ENCODE results near the gene ELOVL6.
"Not testable (repeated sequence)": the region's sequence is repeated elsewhere in the genome, so short reads cannot be mapped to it uniquely, and the experiment has no call there.

Gene ELOVL6

DNA sequence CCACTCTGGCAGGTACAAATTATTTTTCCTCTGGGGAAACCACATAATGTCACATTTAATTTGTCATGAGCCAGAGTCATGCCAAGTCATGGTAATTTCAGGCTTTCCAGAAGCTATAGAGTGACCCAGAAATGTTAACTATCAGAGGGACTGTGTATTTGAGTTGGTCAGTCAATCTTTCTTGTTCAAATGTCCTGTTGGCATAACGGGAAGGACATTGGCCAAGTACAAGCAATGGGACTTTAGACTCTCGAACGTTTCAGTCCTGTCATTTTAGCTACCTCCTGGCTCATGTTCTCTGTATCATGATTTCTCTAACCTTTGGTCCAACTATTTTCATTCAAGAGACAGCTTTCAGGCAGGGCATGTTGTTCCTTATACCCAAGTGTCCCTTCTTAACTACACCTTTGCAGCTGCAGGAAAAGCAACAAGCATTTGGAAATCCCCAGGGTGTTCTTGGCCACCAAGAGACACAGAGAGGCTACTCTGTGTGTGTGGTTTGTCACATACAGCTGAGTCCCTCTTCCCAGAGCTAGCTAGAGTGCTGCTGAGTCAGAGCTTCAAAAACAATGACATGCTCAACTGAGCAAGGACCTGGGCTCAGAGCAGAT lies 143.2 kb downstream of the ELOVL6 start:
- TF ChIP-seq, protein P1, sequence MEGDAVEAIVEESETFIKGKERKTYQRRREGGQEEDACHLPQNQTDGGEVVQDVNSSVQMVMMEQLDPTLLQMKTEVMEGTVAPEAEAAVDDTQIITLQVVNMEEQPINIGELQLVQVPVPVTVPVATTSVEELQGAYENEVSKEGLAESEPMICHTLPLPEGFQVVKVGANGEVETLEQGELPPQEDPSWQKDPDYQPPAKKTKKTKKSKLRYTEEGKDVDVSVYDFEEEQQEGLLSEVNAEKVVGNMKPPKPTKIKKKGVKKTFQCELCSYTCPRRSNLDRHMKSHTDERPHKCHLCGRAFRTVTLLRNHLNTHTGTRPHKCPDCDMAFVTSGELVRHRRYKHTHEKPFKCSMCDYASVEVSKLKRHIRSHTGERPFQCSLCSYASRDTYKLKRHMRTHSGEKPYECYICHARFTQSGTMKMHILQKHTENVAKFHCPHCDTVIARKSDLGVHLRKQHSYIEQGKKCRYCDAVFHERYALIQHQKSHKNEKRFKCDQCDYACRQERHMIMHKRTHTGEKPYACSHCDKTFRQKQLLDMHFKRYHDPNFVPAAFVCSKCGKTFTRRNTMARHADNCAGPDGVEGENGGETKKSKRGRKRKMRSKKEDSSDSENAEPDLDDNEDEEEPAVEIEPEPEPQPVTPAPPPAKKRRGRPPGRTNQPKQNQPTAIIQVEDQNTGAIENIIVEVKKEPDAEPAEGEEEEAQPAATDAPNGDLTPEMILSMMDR (conservative IDR thresholded peaks at IDR 0.05; ENCODE audit: low read depth, low read length): no peak
- no peak for DNase-seq (ENCODE audit: low read depth)

DNA sequence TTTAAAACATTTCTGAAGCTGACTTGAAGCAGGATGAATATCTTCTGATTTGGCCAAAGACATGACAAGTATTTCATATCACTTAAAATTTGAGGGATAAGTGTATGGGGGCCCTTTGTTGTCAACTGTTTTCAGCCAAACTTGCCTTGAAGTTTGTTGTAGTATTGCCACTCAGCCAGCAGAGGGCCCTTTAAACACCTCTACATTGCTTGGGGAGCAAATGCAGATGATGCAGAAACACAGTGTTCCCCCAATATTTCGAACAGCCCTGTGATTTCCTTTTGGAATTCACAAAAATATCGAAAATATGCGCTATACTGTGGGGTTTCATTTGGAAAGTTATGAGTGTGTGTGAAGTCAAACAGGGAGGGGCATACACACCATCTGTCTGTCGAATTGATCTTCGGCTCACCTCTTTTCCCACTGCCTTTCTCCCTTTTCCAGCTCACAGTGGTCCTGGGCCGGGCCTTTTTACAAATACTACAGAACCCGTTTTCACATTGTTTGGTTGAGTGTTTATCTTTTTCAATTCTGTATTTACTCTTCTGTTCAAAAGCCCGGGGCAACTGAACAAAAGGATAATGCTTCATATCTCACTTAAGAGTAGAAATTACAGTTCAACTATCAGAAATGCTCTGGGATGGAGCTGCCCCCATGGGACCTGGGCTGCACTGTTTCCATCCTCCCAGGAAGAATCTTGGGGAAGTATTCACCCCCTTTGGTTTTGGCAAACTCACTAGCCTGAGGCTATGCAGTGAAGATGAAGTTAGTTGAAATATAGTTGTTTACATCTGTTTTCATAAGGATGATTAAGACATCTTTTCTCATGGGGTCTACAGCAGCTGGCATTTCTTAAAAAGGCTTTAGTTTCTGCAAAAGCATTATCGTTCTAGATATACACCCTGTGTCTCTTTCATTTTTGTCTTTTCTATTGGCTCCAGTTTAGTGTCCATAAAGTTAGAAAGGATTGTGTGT lies 148.2 kb downstream of the ELOVL6 start:
- no peak overlapping the region for H3K4me3 ChIP-seq (ENCODE audit: low read length)
- TF ChIP-seq, protein P1 (conservative IDR thresholded peaks at IDR 0.05; ENCODE audit: low read depth, low read length): peak; percentile 88
- no peak for DNase-seq (ENCODE audit: low read depth)

More for the DNA sequence above, 143.2 kb downstream of the ELOVL6 start:
- H3K4me3 ChIP-seq (ENCODE audit: low read length): no peak overlapping the region

DNA sequence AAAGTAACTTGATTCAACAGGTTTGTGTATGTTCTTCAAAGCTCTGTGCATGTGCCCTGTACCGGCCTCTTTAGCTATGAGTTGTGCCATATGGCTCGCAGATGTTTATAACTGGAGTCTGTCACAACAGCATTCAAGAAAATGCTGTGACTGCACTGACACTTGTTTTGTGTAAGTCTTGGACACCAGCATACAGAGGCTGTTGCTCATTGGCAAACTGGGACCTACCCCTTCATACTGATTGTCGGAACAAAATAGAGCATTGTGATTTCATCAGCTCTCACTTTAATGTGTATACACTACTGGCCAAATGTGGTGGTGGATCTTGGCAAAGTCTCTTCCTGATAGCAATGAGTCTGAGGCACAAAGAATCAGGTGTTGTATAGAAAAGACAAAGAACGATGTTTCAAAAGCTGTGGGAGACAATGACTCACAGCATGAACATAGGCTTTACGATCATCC lies 151.8 kb downstream of the ELOVL6 start:
- TF ChIP-seq, protein P1 (conservative IDR thresholded peaks at IDR 0.05; ENCODE audit: low read depth, low read length): no peak
- DNase-seq (ENCODE audit: low read depth): no peak
- H3K4me3 ChIP-seq (ENCODE audit: low read length): no peak overlapping the region

DNA sequence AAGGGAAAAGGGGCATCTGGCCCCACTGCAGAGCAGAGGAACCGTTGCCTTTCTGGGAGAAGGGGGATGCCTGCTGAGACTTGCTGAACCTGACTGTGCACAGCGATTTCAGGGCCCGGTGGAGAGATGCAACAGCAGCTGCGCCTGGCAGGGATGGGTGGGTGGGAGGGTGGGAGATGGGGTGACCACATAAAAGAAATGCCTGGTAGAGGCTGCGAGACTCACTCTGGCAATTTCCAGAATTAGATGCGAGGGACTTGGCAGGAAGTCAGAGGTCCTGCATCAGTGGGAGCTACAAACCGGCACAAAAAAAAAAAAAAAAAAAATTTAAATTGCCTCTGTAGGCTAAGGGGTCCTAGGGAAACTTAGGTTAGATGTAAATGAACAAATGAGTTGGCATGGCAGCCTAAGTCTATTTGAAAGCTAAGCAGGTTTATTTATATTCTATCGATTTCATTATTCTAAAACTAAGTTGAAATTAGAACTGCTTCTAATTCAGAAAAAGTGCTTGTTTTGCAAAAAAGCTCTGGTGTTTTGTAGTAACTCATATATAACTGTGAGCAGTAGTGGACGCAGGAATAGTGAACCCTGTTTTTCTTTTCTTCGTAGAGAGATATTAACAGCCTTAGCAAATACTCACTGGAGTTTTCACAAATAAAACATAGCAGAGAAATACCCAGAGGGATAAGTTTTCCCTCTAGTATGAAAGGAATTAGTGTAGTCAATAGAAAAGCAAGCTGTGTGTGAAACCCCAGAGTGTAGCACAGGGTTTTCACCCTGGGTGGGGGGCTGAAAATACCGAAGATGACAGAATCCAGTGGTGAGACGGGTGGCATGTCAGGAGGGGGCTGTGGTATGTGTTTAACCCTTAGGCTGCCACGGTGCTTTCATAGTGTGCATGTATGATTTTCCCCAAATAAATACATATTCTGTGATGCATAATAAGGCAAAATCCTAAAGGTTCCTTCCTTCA lies 155.6 kb downstream of the ELOVL6 start:
- no peak overlapping the region for H3K4me3 ChIP-seq (ENCODE audit: low read length)
- DNase-seq (ENCODE audit: low read depth): no peak

DNA sequence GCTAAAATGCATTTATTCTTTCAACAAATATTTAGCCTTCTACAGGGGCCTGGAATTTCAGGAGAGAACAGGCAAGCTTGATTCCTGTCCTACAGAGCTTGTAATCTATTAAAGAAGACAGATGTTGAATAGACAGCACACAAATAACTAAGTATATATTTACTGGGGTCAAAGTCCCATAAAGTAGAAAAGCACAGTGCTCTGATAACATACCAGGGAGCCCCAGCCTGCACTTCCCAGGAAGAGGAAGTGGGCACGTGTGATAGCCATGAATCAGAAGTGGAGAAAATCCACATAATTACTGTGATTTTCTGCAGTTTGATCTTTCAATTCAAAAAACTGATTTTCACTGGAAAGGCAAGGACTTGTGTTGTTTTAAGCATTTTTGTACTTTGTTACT lies 156.7 kb downstream of the ELOVL6 start:
- TF ChIP-seq, protein P1 (conservative IDR thresholded peaks at IDR 0.05; ENCODE audit: low read depth, low read length): no peak
- no peak overlapping the region for H3K4me3 ChIP-seq (ENCODE audit: low read length)
- no peak for DNase-seq (ENCODE audit: low read depth)

More for the DNA sequence above, 155.6 kb downstream of the ELOVL6 start:
- TF ChIP-seq, protein P1 (conservative IDR thresholded peaks at IDR 0.05; ENCODE audit: low read depth, low read length): no peak

DNA sequence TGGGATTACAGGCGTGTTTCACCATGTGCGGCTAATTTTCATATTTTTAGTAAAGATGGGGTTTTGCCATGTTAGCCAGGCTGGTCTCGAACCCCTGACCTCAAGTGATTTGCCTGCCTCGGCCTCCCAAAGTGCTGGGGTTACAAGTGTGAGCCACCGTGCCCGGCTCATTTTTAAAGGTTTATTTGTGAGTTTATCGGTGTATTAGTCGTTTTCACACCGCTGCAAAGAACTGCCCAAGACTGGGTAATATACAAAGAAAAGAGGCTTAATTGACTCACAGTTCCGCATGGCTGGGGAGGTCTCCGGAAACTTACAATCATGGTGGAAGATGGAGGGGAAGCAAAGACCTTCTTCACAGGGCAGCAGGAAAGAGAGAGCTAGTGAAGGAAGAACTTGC lies 159.3 kb downstream of the ELOVL6 start:
- H3K4me3 ChIP-seq (ENCODE audit: low read length); DNase-seq (ENCODE audit: low read depth): not testable (repeated sequence)

DNA sequence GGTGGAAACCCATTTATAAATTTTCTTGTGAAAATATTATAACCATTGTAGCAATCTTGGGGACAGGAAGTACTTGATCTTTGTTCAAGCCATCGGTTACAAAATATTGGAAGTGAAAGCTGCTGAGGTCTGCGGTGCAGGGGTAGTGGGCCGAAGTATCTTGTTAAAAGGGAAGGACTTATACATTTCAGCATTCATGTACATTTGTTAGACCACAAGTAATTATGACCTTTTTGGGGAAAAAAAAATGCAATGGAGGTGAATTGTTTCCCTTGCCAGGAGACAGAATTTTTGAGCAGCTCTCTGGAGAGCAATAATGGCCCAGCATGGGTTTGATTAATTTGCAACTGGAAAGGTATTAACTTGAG lies 164.4 kb downstream of the ELOVL6 start:
- DNase-seq (ENCODE audit: low read depth): no peak
- no peak overlapping the region for H3K4me3 ChIP-seq (ENCODE audit: low read length)
- TF ChIP-seq, protein P1 (conservative IDR thresholded peaks at IDR 0.05; ENCODE audit: low read depth, low read length): no peak

Measured in retinal pigment epithelial cell (primary cell).